HepG2 (cell line): ENCODE results near the gene VRK3. TPM values are rescaled to one million over a fixed set of nuclear protein-coding genes. Genes with fewer than 3 reads are reported as not detected.

Experiments
- FLYWCH1 ChIP-seq: sonication (generic); formaldehyde crosslinking; IDR thresholded peaks from 2 replicates; pipeline ENCODE4 v1.8.1; 2023; ENCODE audit warnings: mild to moderate bottlenecking, missing genetic modification reagents
- FOXK1 ChIP-seq: sonication (generic); formaldehyde crosslinking; IDR thresholded peaks from 2 replicates; pipeline ENCODE4 v1.4.0; 2020; ENCODE audit warnings: low read depth, missing genetic modification reagents, borderline replicate concordance
- HMG20A ChIP-seq: IDR thresholded peaks from 2 replicates; pipeline ENCODE4 v1.6.1; 2016; ENCODE audit warnings: borderline replicate concordance
- NR2F6 ChIP-seq, 2 experiments: IDR thresholded peaks; 2 replicates each; pipeline ENCODE4 v1.6.1; 2016; ENCODE audit warnings: antibody characterized with exemption in 1 of 2, mild to moderate bottlenecking in 1 of 2
- RAD21 ChIP-seq: fragments of 450-650 bp; formaldehyde crosslinking; IDR thresholded peaks from 2 replicates; pipeline ENCODE4 v1.5.0; 2020; ENCODE audit warnings: mild to moderate bottlenecking
- RNF2 ChIP-seq: fragments of 450-650 bp; conservative IDR thresholded peaks from 2 replicates; pipeline ENCODE4 v1.6.1; 2016; ENCODE audit warnings: low read depth
- SIN3B ChIP-seq: fragments of 150-350 bp; IDR thresholded peaks from 2 replicates; pipeline ENCODE4 v1.6.1; 2014; ENCODE audit warnings: low read length
- ZC3H13 ChIP-seq: sonication (generic); formaldehyde crosslinking; IDR thresholded peaks from 2 replicates; pipeline ENCODE4 v1.8.1; 2023; ENCODE audit warnings: mild to moderate bottlenecking, missing genetic modification reagents, moderate library complexity
- ZNF136 ChIP-seq: sonication (generic); formaldehyde crosslinking; IDR thresholded peaks from 2 replicates; pipeline ENCODE4 v1.8.1; 2022; ENCODE audit warnings: low read depth, mild to moderate bottlenecking, moderate library complexity, missing genetic modification reagents
- ZNF264 ChIP-seq: sonication (generic); formaldehyde crosslinking; IDR thresholded peaks from 2 replicates; pipeline ENCODE4 v1.4.0; 2020; ENCODE audit warnings: missing genetic modification reagents
- ZNF431 ChIP-seq: sonication (generic); formaldehyde crosslinking; IDR thresholded peaks from 2 replicates; pipeline ENCODE4 v1.9.0; 2022; ENCODE audit warnings: missing genetic modification reagents, low read depth, mild to moderate bottlenecking, borderline replicate concordance
- ZNF75D ChIP-seq: sonication (generic); formaldehyde crosslinking; IDR thresholded peaks from 2 replicates; pipeline ENCODE4 v1.8.1; 2023; ENCODE audit warnings: missing genetic modification reagents, mild to moderate bottlenecking, borderline replicate concordance
- polyA plus RNA-seq, 8 experiments: library from polyadenylated mRNA; depleted of rRNA in 3 of 8; stranded (reverse) in 7 of 8; unstranded in 1 of 8; fragments of >200 nt; fragmentation: Illumina TruSeq in 4 of 8; extraction: Trizol in 4 of 8; gene quantifications; 2 replicates each; pipeline versions ENCODE4 v1.2.1 to v1.2.3, GENCODE V29; 2011 to 2016; ENCODE audit warnings: low read depth in 4 of 8, missing spikeins in 1 of 8, mixed read lengths in 1 of 8; ENCODE audit not compliant: insufficient read depth in 1 of 8
- total RNA-seq, 5 experiments: library from RNA; depleted of rRNA; stranded (reverse); fragments of >200 nt; fragmentation: Illumina TruSeq; extraction: Trizol; gene quantifications; 2 replicates each; pipeline ENCODE4 v1.2.3, GENCODE V29; 2016; ENCODE audit warnings: low read depth in 1 of 5
- TF ChIP-seq, protein P1 (sequence below): sonication (generic); formaldehyde crosslinking; IDR thresholded peaks from 2 replicates; pipeline ENCODE4 v1.5.0; 2020; ENCODE audit warnings: missing genetic modification reagents
- TF ChIP-seq, protein P2 (sequence below): sonication (generic); formaldehyde crosslinking; IDR thresholded peaks from 2 replicates; pipeline ENCODE4 v1.5.0; 2020; ENCODE audit warnings: mild to moderate bottlenecking, missing genetic modification reagents
- TF ChIP-seq, protein P3 (sequence below): sonication (generic); formaldehyde crosslinking; IDR thresholded peaks from 2 replicates; pipeline ENCODE4 v1.4.0; 2020; ENCODE audit warnings: mild to moderate bottlenecking, missing genetic modification reagents, borderline replicate concordance
- TF ChIP-seq, protein P4 (sequence below): sonication (generic); formaldehyde crosslinking; IDR thresholded peaks from 2 replicates; pipeline ENCODE4 v1.8.1; 2023; ENCODE audit warnings: mild to moderate bottlenecking, missing genetic modification reagents, borderline replicate concordance
- TF ChIP-seq, protein P5 (sequence below): sonication (generic); formaldehyde crosslinking; IDR thresholded peaks from 2 replicates; pipeline ENCODE4 v1.8.0; 2022; ENCODE audit warnings: mild to moderate bottlenecking, missing genetic modification reagents; ENCODE audit not compliant: insufficient replicate concordance
- TF ChIP-seq, protein P6 (sequence below): IDR thresholded peaks from 2 replicates; pipeline ENCODE4 v1.6.1; 2016; ENCODE audit warnings: missing biosample characterization, missing genetic modification reagents, low read depth

The VRK3 gene
- total and polyA plus RNA-seq, 2 of the 13 experiments (the other 11 are each of a cell fraction or from before 2014, with no cell fraction given) = 23.8 to 28.3 TPM

DNA sequence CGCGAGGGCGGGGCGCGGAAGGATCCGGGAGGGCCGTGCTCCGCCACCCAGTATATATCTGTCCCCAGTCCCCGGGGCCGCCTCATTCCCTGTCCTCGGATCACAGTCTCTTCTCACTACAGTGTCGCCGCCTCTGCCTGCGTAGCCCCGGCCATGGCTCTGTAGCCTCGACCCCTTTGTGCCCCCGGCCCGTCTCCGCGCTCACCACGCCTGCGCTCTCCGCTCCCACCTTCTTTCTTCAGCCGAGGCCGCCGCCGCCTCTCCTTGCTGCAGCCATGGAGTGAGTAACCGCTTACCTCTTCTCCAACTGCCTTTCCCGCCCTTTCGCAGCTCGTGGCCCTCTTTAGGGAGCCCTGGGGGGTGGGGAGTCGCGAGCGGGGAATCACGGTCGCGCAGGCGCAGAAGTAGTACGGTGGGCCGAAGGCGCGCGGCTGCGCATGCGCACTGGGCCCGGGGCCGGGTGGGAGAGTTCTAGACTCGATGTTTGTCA, 96.0 kb downstream of the VRK3 start, which contains the start of the genes ATF5 and NUP62 (continued):
- TF ChIP-seq, protein P1, sequence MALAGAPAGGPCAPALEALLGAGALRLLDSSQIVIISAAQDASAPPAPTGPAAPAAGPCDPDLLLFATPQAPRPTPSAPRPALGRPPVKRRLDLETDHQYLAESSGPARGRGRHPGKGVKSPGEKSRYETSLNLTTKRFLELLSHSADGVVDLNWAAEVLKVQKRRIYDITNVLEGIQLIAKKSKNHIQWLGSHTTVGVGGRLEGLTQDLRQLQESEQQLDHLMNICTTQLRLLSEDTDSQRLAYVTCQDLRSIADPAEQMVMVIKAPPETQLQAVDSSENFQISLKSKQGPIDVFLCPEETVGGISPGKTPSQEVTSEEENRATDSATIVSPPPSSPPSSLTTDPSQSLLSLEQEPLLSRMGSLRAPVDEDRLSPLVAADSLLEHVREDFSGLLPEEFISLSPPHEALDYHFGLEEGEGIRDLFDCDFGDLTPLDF (CRISPR knock-in tag) = peak; percentile 95
- TF ChIP-seq ZNF431 (no peak), HMG20A (CRISPR knock-in tag) (no peak), ZNF136 (CRISPR knock-in tag) (0 out of 2 replicates have a peak, but pooled peaks have one; percentile 40), RAD21 (no peak), NR2F6 (IDR thresholded peaks at IDR 0.05) (no peak), NR2F6 (CRISPR knock-in tag; IDR thresholded peaks at IDR 0.05) (no peak), ZC3H13 (CRISPR knock-in tag) (peak; percentile 84; the same call in 1 of the 2 replicates), SIN3B (no peak), RNF2 (no peak), FLYWCH1 (no peak), ZNF75D (CRISPR knock-in tag) (0 out of 2 replicates have a peak, but pooled peaks have one; percentile 90), ZNF264 (CRISPR knock-in tag) (peak; percentile 79; the same call in 1 of the 2 replicates), FOXK1 (no peak)
- TF ChIP-seq, protein P2, sequence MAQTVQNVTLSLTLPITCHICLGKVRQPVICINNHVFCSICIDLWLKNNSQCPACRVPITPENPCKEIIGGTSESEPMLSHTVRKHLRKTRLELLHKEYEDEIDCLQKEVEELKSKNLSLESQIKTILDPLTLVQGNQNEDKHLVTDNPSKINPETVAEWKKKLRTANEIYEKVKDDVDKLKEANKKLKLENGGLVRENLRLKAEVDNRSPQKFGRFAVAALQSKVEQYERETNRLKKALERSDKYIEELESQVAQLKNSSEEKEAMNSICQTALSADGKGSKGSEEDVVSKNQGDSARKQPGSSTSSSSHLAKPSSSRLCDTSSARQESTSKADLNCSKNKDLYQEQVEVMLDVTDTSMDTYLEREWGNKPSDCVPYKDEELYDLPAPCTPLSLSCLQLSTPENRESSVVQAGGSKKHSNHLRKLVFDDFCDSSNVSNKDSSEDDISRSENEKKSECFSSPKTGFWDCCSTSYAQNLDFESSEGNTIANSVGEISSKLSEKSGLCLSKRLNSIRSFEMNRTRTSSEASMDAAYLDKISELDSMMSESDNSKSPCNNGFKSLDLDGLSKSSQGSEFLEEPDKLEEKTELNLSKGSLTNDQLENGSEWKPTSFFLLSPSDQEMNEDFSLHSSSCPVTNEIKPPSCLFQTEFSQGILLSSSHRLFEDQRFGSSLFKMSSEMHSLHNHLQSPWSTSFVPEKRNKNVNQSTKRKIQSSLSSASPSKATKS (CRISPR knock-in tag) = no peak
- TF ChIP-seq, protein P3, sequence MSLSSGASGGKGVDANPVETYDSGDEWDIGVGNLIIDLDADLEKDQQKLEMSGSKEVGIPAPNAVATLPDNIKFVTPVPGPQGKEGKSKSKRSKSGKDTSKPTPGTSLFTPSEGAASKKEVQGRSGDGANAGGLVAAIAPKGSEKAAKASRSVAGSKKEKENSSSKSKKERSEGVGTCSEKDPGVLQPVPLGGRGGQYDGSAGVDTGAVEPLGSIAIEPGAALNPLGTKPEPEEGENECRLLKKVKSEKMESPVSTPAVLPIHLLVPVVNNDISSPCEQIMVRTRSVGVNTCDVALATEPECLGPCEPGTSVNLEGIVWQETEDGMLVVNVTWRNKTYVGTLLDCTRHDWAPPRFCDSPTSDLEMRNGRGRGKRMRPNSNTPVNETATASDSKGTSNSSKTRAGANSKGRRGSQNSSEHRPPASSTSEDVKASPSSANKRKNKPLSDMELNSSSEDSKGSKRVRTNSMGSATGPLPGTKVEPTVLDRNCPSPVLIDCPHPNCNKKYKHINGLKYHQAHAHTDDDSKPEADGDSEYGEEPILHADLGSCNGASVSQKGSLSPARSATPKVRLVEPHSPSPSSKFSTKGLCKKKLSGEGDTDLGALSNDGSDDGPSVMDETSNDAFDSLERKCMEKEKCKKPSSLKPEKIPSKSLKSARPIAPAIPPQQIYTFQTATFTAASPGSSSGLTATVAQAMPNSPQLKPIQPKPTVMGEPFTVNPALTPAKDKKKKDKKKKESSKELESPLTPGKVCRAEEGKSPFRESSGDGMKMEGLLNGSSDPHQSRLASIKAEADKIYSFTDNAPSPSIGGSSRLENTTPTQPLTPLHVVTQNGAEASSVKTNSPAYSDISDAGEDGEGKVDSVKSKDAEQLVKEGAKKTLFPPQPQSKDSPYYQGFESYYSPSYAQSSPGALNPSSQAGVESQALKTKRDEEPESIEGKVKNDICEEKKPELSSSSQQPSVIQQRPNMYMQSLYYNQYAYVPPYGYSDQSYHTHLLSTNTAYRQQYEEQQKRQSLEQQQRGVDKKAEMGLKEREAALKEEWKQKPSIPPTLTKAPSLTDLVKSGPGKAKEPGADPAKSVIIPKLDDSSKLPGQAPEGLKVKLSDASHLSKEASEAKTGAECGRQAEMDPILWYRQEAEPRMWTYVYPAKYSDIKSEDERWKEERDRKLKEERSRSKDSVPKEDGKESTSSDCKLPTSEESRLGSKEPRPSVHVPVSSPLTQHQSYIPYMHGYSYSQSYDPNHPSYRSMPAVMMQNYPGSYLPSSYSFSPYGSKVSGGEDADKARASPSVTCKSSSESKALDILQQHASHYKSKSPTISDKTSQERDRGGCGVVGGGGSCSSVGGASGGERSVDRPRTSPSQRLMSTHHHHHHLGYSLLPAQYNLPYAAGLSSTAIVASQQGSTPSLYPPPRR (CRISPR knock-in tag) = no peak; the same call in 1 of the 2 replicates
- TF ChIP-seq, protein P4, sequence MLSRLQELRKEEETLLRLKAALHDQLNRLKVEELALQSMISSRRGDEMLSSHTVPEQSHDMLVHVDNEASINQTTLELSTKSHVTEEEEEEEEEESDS (CRISPR knock-in tag) = peak; percentile 73; the same call in 1 of the 2 replicates
- TF ChIP-seq, protein P5, sequence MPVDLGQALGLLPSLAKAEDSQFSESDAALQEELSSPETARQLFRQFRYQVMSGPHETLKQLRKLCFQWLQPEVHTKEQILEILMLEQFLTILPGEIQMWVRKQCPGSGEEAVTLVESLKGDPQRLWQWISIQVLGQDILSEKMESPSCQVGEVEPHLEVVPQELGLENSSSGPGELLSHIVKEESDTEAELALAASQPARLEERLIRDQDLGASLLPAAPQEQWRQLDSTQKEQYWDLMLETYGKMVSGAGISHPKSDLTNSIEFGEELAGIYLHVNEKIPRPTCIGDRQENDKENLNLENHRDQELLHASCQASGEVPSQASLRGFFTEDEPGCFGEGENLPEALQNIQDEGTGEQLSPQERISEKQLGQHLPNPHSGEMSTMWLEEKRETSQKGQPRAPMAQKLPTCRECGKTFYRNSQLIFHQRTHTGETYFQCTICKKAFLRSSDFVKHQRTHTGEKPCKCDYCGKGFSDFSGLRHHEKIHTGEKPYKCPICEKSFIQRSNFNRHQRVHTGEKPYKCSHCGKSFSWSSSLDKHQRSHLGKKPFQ (CRISPR knock-in tag) = peak; percentile 79
- TF ChIP-seq, protein P6, sequence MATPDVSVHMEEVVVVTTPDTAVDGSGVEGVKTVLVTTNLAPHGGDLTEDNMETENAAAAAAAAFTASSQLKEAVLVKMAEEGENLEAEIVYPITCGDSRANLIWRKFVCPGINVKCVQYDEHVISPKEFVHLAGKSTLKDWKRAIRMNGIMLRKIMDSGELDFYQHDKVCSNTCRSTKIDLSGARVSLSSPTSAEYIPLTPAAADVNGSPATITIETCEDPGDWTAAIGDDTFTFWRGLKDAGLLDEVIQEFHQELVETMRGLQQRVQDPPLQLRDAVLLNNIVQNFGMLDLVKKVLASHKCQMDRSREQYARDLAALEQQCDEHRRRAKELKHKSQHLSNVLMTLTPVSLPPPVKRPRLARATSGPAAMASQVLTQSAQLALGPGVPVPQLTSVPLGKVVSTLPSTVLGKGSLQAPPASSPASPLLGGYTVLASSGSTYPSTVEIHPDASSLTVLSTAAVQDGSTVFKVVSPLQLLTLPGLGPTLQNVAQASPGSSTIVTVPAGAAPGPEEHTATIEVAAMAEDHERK (CRISPR knock-in tag) = 0 out of 2 replicates have a peak, but pooled peaks have one; percentile 35
